Activated T-cell treated with anti-CD3 and anti-CD28 coated beads, Interleukin-2, amount 50 U/mL, for 4 hours (primary cell): Measurements from ENCODE around the gene CMYA5. TPM values are rescaled to one million over a fixed set of nuclear protein-coding genes. Genes with fewer than 3 reads are reported as not detected.
"Not testable (repeated sequence)": the region's sequence is repeated elsewhere in the genome, so short reads cannot be mapped to it uniquely, and the experiment has no call there.

ENCODE experiments used
- ATAC-seq, 2 donors: fragments of 200-7000 bp; cut with Tn5 transposase; one replicate each; pipeline ENCODE4 v1.10.0; 2021
- DNase-seq: peaks from one replicate; pipeline ENCODE4 v3.0.0-alpha.2; 2020
- H3K27me3 Mint-ChIP-seq: one replicate; pipeline ENCODE4 v1.8.0; 2021; ENCODE audit warnings: low read depth, mixed read lengths
- H3K36me3 Mint-ChIP-seq: one replicate; pipeline ENCODE4 v1.8.0; 2022; ENCODE audit warnings: mixed read lengths; ENCODE audit not compliant: insufficient read depth
- H3K4me1 Mint-ChIP-seq: one replicate; pipeline ENCODE4 v1.8.0; 2021; ENCODE audit warnings: low read depth, mixed read lengths
- H3K4me3 Mint-ChIP-seq: one replicate; pipeline ENCODE4 v1.8.0; 2021; ENCODE audit warnings: mild to moderate bottlenecking, moderate library complexity, mixed read lengths
- H3K9me3 Mint-ChIP-seq: one replicate; pipeline ENCODE4 v1.8.0; 2021; ENCODE audit warnings: mixed read lengths
- total RNA-seq, 3 donors: library from RNA; stranded (reverse); gene quantifications; one replicate each; pipeline ENCODE4 v1.2.1, GENCODE V29; 2021

CMYA5 gene
- total RNA-seq, 3 donors from 2014 or later: 0.10 to 0.22 (median 0.11) TPM

GRCh38 chr5:79750611-79751510 is 61.2 kb downstream of the CMYA5 start:
- Mint-ChIP-seq H3K4me3 (no peak overlapping the region), H3K36me3 (no peaks in the 10 kb centered on the region), H3K4me1 (no peaks in the 10 kb centered on the region), H3K9me3 (no peaks in the 10 kb centered on the region), H3K27me3 (peaks cover 15% of the 10 kb centered on the region)
- DNase-seq: no peak
- ATAC-seq: no peak

- H3K4me1 Mint-ChIP-seq: peaks cover 1% of the 10 kb centered on the region
- ATAC-seq: no peak
Measured at GRCh38 chr5:79753092-79753491, 63.5 kb downstream of the CMYA5 start.

GRCh38 chr5:79753877-79754645 is 64.4 kb downstream of the CMYA5 start:
- DNase-seq (no peak), ATAC-seq (no peak)
- H3K27me3 Mint-ChIP-seq: peaks cover 11% of the 10 kb centered on the region
- no peak overlapping the region for H3K4me3 Mint-ChIP-seq
- H3K36me3 Mint-ChIP-seq: no peaks in the 10 kb centered on the region
- peaks cover 1% of the 10 kb centered on the region for H3K4me1 Mint-ChIP-seq
- H3K9me3 Mint-ChIP-seq: no peaks in the 10 kb centered on the region

More at GRCh38 chr5:79753092-79753491, 63.5 kb downstream of the CMYA5 start:
- H3K9me3 Mint-ChIP-seq: no peaks in the 10 kb centered on the region
- DNase-seq: no peak
- H3K4me3 Mint-ChIP-seq: no peak overlapping the region
- H3K27me3 Mint-ChIP-seq: peaks cover 15% of the 10 kb centered on the region
- no peaks in the 10 kb centered on the region for H3K36me3 Mint-ChIP-seq

- H3K36me3 Mint-ChIP-seq: no peaks in the 10 kb centered on the region
- H3K27me3 Mint-ChIP-seq: peaks cover 11% of the 10 kb centered on the region
- H3K4me1 Mint-ChIP-seq: peaks cover 1% of the 10 kb centered on the region
- H3K9me3 Mint-ChIP-seq: no peaks in the 10 kb centered on the region
- DNase-seq (no peak), ATAC-seq (no peak)
- no peak overlapping the region for H3K4me3 Mint-ChIP-seq
Measured at GRCh38 chr5:79754865-79755555, 65.4 kb downstream of the CMYA5 start.

- no peaks in the 10 kb centered on the region for H3K9me3 Mint-ChIP-seq
- ATAC-seq: no peak
- peaks cover 1% of the 10 kb centered on the region for H3K4me1 Mint-ChIP-seq
- DNase-seq: no peak
- H3K4me3 Mint-ChIP-seq: no peak overlapping the region
- H3K27me3 Mint-ChIP-seq: peaks cover 8% of the 10 kb centered on the region
- H3K36me3 Mint-ChIP-seq: no peaks in the 10 kb centered on the region
Measured at GRCh38 chr5:79756076-79756475, 66.4 kb downstream of the CMYA5 start.

- Mint-ChIP-seq H3K4me3 (no peak overlapping the region), H3K27me3 (peaks cover 1% of the 10 kb centered on the region), H3K36me3 (no peaks in the 10 kb centered on the region), H3K4me1 (peaks cover 1% of the 10 kb centered on the region), H3K9me3 (no peaks in the 10 kb centered on the region)
- ATAC-seq (no peak), DNase-seq (no peak)
Measured at GRCh38 chr5:79759436-79759835, 69.8 kb downstream of the CMYA5 start.

GRCh38 chr5:79759848-79760247 is 70.2 kb downstream of the CMYA5 start:
- Mint-ChIP-seq H3K4me3 (no peak overlapping the region), H3K36me3 (no peaks in the 10 kb centered on the region), H3K4me1 (peaks cover 1% of the 10 kb centered on the region), H3K27me3 (peaks cover 1% of the 10 kb centered on the region), H3K9me3 (no peaks in the 10 kb centered on the region)
- DNase-seq (no peak), ATAC-seq (no peak)

- H3K36me3 Mint-ChIP-seq: no peaks in the 10 kb centered on the region
- H3K4me1 Mint-ChIP-seq: no peaks in the 10 kb centered on the region
- H3K9me3 Mint-ChIP-seq: no peaks in the 10 kb centered on the region
- ATAC-seq (no peak), DNase-seq (no peak)
- H3K27me3 Mint-ChIP-seq: no peaks in the 10 kb centered on the region
- no peak overlapping the region for H3K4me3 Mint-ChIP-seq
Measured at GRCh38 chr5:79762929-79763328, 73.3 kb downstream of the CMYA5 start.

GRCh38 chr5:79764147-79764546 is 74.5 kb downstream of the CMYA5 start:
- H3K27me3 Mint-ChIP-seq, H3K9me3 Mint-ChIP-seq, H3K4me1 Mint-ChIP-seq, H3K4me3 Mint-ChIP-seq, ATAC-seq, DNase-seq, H3K36me3 Mint-ChIP-seq: not testable (repeated sequence)

- Mint-ChIP-seq H3K4me3 (no peak overlapping the region), H3K36me3 (no peaks in the 10 kb centered on the region), H3K4me1 (peaks cover 9% of the 10 kb centered on the region), H3K27me3 (peaks cover 8% of the 10 kb centered on the region), H3K9me3 (peaks cover 6% of the 10 kb centered on the region)
- ATAC-seq (no peak), DNase-seq (no peak)
Measured at GRCh38 chr5:79771387-79771786, 81.8 kb downstream of the CMYA5 start.

- Mint-ChIP-seq H3K4me1 (peaks cover 9% of the 10 kb centered on the region), H3K4me3 (no peak overlapping the region), H3K36me3 (no peaks in the 10 kb centered on the region), H3K9me3 (peaks cover 6% of the 10 kb centered on the region), H3K27me3 (peaks cover 8% of the 10 kb centered on the region)
- DNase-seq: no peak
- ATAC-seq: no peak
Measured at GRCh38 chr5:79772651-79773050, 83.0 kb downstream of the CMYA5 start.

- no peak overlapping the region for H3K4me3 Mint-ChIP-seq
- peaks cover 9% of the 10 kb centered on the region for H3K4me1 Mint-ChIP-seq
- H3K27me3 Mint-ChIP-seq: peaks cover 8% of the 10 kb centered on the region
- H3K36me3 Mint-ChIP-seq: no peaks in the 10 kb centered on the region
- ATAC-seq: no peak
- peaks cover 5% of the 10 kb centered on the region for H3K9me3 Mint-ChIP-seq
- no peak for DNase-seq
Measured at GRCh38 chr5:79773612-79774011, 84.0 kb downstream of the CMYA5 start.

GRCh38 chr5:79774171-79774854 is 84.7 kb downstream of the CMYA5 start:
- no peak for ATAC-seq
- H3K36me3 Mint-ChIP-seq: no peaks in the 10 kb centered on the region
- peaks cover 9% of the 10 kb centered on the region for H3K4me1 Mint-ChIP-seq
- no peaks in the 10 kb centered on the region for H3K9me3 Mint-ChIP-seq
- DNase-seq: no peak
- peaks cover 8% of the 10 kb centered on the region for H3K27me3 Mint-ChIP-seq
- peak overlapping the region; percentile 14 for H3K4me3 Mint-ChIP-seq

- Mint-ChIP-seq H3K27me3 (peaks cover 8% of the 10 kb centered on the region), H3K4me1 (peaks cover 9% of the 10 kb centered on the region), H3K4me3 (no peak overlapping the region), H3K9me3 (no peaks in the 10 kb centered on the region), H3K36me3 (no peaks in the 10 kb centered on the region)
- no peak for ATAC-seq
- DNase-seq: no peak
Measured at GRCh38 chr5:79774855-79775237, 85.2 kb downstream of the CMYA5 start.
